ENCODE data around the gene HS3ST5. TPM values are rescaled to one million over a fixed set of nuclear protein-coding genes. Genes with fewer than 3 reads are reported as not detected.

The HS3ST5 gene
- polyA plus RNA-seq, 3 donors = not detected

DNA sequence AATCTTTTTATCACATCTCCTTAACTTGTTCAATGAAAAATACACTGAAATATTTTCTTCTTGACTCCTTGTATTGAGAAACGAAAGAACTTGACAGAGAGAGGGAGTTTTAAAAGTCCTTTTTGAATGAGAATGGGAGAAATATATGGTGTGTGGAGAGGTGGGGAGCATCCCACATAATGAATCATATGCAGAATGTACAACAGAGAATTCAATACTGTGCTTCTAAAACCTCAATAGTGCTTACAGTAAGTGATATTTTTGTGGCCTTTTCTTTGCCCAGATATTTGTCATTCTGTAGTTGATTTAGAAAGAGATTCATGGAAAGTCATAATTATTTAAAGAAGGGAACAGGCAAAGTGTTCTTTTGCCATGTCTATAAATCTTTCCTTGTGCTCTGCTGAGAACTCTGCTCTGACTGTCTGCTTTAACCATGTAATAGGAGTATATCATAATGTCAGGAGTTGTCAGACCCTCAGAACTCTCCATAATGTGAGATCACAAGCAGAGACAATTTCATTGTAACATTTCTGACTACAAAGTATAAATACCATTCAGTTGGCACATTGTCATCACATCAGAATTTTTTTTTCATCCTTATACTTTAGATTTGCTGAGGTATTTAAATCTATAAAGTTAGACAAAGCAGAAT, 32.8 kb upstream of the HS3ST5 start:
- no peaks in the 10 kb centered on the region for H3K36me3 Mint-ChIP-seq
- Histone ChIP-seq H2AFZ (ENCODE audit: insufficient read depth, low read depth, low read length, poor library complexity, severe bottlenecking) (no peak overlapping the region), H3K4me3 (replicated peaks in 1 of 3; ENCODE audit: low read depth in 2 of 3, low read length in 3 of 3) (no peak overlapping the region), H3K79me2 (ENCODE audit: insufficient read depth, low read length) (no peaks in the 10 kb centered on the region), H3K9me3 (replicated peaks in 1 of 2; ENCODE audit: control insufficient read depth in 1 of 2, insufficient read depth in 1 of 2, low read length in 2 of 2) (no peaks in the 10 kb centered on the region), H3K27ac (ENCODE audit: low read depth in 1 of 2, low read length in 2 of 2) (no peak overlapping the region), H4K20me1 (ENCODE audit: insufficient read depth, low read length) (no peaks in the 10 kb centered on the region), H3K4me1 (ENCODE audit: control insufficient read depth in 1 of 2, insufficient read depth in 2 of 2, low read length in 2 of 2) (no peaks in the 10 kb centered on the region), H3K9ac (ENCODE audit: insufficient read depth, low read length, poor library complexity, severe bottlenecking) (no peak overlapping the region), H3K4me2 (replicated peaks; ENCODE audit: extremely low read depth, low read length, poor library complexity, severe bottlenecking) (no peak overlapping the region), H3K27me3 (ENCODE audit: control insufficient read depth in 2 of 2, insufficient read depth in 2 of 2, low read length in 2 of 2) (no peaks in the 10 kb centered on the region), H3K36me3 (replicated peaks in 1 of 2; ENCODE audit: control insufficient read depth in 1 of 2, insufficient read depth in 2 of 2, low read length in 2 of 2) (no peaks in the 10 kb centered on the region)
- peaks cover 0 to 2% (median 0%) of the 10 kb centered on the region in 7 donors for H3K9me3 Mint-ChIP-seq
- intact Hi-C loops (cut with micrococcal nuclease) = no loop called here
- no peaks in the 10 kb centered on the region for H3K4me1 Mint-ChIP-seq
- no peak for DNase-seq
- TF ChIP-seq, protein P1, sequence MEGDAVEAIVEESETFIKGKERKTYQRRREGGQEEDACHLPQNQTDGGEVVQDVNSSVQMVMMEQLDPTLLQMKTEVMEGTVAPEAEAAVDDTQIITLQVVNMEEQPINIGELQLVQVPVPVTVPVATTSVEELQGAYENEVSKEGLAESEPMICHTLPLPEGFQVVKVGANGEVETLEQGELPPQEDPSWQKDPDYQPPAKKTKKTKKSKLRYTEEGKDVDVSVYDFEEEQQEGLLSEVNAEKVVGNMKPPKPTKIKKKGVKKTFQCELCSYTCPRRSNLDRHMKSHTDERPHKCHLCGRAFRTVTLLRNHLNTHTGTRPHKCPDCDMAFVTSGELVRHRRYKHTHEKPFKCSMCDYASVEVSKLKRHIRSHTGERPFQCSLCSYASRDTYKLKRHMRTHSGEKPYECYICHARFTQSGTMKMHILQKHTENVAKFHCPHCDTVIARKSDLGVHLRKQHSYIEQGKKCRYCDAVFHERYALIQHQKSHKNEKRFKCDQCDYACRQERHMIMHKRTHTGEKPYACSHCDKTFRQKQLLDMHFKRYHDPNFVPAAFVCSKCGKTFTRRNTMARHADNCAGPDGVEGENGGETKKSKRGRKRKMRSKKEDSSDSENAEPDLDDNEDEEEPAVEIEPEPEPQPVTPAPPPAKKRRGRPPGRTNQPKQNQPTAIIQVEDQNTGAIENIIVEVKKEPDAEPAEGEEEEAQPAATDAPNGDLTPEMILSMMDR (IDR thresholded peaks at IDR 0.05) = no peak
- no peak overlapping the region for H3K4me3 Mint-ChIP-seq
- H3K27ac Mint-ChIP-seq = no peak overlapping the region
- no CpG with 5 or more reads among the region's 1 CpG for WGBS (ENCODE audit: insufficient coverage)
- peaks cover 0 to 2% (median 0%) of the 10 kb centered on the region in 3 donors for H3K27me3 Mint-ChIP-seq (ENCODE audit: low read depth in 3 of 3)

DNA sequence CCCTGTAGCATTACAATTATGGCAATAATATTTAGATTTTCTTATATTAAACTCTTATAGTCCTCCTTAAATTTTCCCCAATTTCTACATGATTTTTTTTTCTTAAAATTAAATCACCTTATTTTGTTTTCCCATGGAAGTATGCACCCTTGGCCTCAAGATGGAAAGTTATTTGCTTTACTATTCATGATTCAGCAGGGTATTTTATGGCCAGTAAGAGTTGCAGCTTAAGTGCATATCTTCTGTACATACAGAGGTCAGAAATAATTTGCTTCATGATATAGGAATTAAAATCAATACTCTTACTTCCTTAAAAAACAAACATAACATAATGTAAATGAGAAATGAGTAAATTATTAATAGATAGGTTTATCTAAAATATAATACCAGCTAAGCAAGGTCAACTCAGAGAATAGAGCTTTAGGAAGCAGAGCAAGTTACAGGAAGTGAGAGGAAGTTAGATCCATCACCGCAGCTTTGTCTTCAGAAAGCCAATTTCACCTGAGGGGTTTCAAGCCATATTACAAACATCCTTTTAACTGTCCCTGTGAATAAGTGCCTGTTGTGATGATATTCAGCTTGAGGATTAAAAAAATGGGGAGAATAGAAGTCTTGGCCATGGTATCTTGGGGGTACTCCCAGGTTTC, 24.6 kb upstream of the HS3ST5 start:
- TF ChIP-seq, protein P1 (IDR thresholded peaks at IDR 0.05) = no peak
- no peak overlapping the region for H3K27ac ChIP-seq (ENCODE audit: low read depth in 1 of 2, low read length in 2 of 2)
- Mint-ChIP-seq H3K36me3 (no peaks in the 10 kb centered on the region), H3K9me3 (peaks cover 0 to 2% (median 0%) of the 10 kb centered on the region in 7 donors), H3K4me3 (no peak overlapping the region), H3K27ac (no peak overlapping the region), H3K4me1 (no peaks in the 10 kb centered on the region), H3K27me3 (ENCODE audit: low read depth in 3 of 3) (no peaks in the 10 kb centered on the region)
- no peak overlapping the region for H2AFZ ChIP-seq (ENCODE audit: insufficient read depth, low read depth, low read length, poor library complexity, severe bottlenecking)
- H3K79me2 ChIP-seq (ENCODE audit: insufficient read depth, low read length) = no peaks in the 10 kb centered on the region
- H3K9ac ChIP-seq (ENCODE audit: insufficient read depth, low read length, poor library complexity, severe bottlenecking) = no peak overlapping the region
- no CpG with 5 or more reads among the region's 1 CpG for WGBS (ENCODE audit: insufficient coverage)
- no peaks in the 10 kb centered on the region for H3K9me3 ChIP-seq (replicated peaks in 1 of 2; ENCODE audit: control insufficient read depth in 1 of 2, insufficient read depth in 1 of 2, low read length in 2 of 2)
- intact Hi-C loops (cut with micrococcal nuclease) = no loop called here
- DNase-seq = no peak
- H3K4me1 ChIP-seq (ENCODE audit: control insufficient read depth in 1 of 2, insufficient read depth in 2 of 2, low read length in 2 of 2) = no peaks in the 10 kb centered on the region
- H3K27me3 ChIP-seq (ENCODE audit: control insufficient read depth in 2 of 2, insufficient read depth in 2 of 2, low read length in 2 of 2) = no peaks in the 10 kb centered on the region
- no peak overlapping the region for H3K4me2 ChIP-seq (replicated peaks; ENCODE audit: extremely low read depth, low read length, poor library complexity, severe bottlenecking)
- no peak overlapping the region for H3K4me3 ChIP-seq (replicated peaks in 1 of 3; ENCODE audit: low read depth in 2 of 3, low read length in 3 of 3)
- H4K20me1 ChIP-seq (ENCODE audit: insufficient read depth, low read length) = no peaks in the 10 kb centered on the region
- no peaks in the 10 kb centered on the region for H3K36me3 ChIP-seq (replicated peaks in 1 of 2; ENCODE audit: control insufficient read depth in 1 of 2, insufficient read depth in 2 of 2, low read length in 2 of 2)
